SK-N-SH treated with all-trans-retinoic acid at 6 μM for 48 hours (cell line): ENCODE results near the gene FAM124A.

Source experiments
- ATAC-seq: fragments of 200-7000 bp; cut with Tn5 transposase; 3 replicates; pipeline ENCODE4 v1.9.1; 2020; ENCODE audit warnings: mild to moderate bottlenecking, moderate library complexity
- ARNTL ChIP-seq: fragments of 450-650 bp; formaldehyde crosslinking; IDR thresholded peaks from 2 replicates; pipeline ENCODE4 v1.5.0; 2020; ENCODE audit warnings: low read depth, mild to moderate bottlenecking, moderate library complexity, borderline replicate concordance
- BACH2 ChIP-seq: fragments of 250-450 bp; sonication (Bioruptor Pico); IDR thresholded peaks from 2 replicates; pipeline ENCODE4 v1.9.0; 2021; ENCODE audit warnings: mild to moderate bottlenecking, borderline replicate concordance
- CSRNP3 ChIP-seq: fragments of 250-450 bp; sonication (Bioruptor Pico); IDR thresholded peaks from 2 replicates; pipeline ENCODE4 v1.5.1; 2021; ENCODE audit warnings: mild to moderate bottlenecking, moderate library complexity
- ESRRG ChIP-seq: fragments of 250-450 bp; sonication (Bioruptor Pico); IDR thresholded peaks from 2 replicates; pipeline ENCODE4 v1.6.1; 2021; ENCODE audit warnings: mild to moderate bottlenecking
- GLIS3 ChIP-seq: fragments of 250-450 bp; sonication (Bioruptor Pico); IDR thresholded peaks from 2 replicates; pipeline ENCODE4 v1.5.0; 2020; ENCODE audit warnings: mild to moderate bottlenecking, moderate library complexity
- ISL1 ChIP-seq: fragments of 250-450 bp; sonication (Bioruptor Pico); IDR thresholded peaks from 2 replicates; pipeline ENCODE4 v2.1.2; 2022; ENCODE audit warnings: mild to moderate bottlenecking, moderate library complexity
- OSR1 ChIP-seq: fragments of 250-450 bp; sonication (Bioruptor Pico); IDR thresholded peaks from 2 replicates; pipeline ENCODE4 v1.8.0; 2022; ENCODE audit warnings: moderate library complexity, mild to moderate bottlenecking, inconsistent platforms
- PPARA ChIP-seq: fragments of 250-450 bp; sonication (Bioruptor Pico); IDR thresholded peaks from 2 replicates; pipeline ENCODE4 v1.5.0; 2020; ENCODE audit warnings: mild to moderate bottlenecking, borderline replicate concordance
- RARB ChIP-seq: fragments of 250-450 bp; sonication (Bioruptor Pico); IDR thresholded peaks from 2 replicates; pipeline ENCODE4 v1.8.0; 2021; ENCODE audit warnings: mild to moderate bottlenecking, moderate library complexity
- SNAI2 ChIP-seq: fragments of 250-450 bp; sonication (Bioruptor Pico); IDR thresholded peaks from 2 replicates; pipeline ENCODE4 v1.5.0; 2020; ENCODE audit warnings: mild to moderate bottlenecking, moderate library complexity
- TCF4 ChIP-seq: fragments of 250-450 bp; sonication (Bioruptor Pico); IDR thresholded peaks from 2 replicates; pipeline ENCODE4 v1.8.0; 2021; ENCODE audit warnings: mild to moderate bottlenecking, moderate library complexity, borderline replicate concordance
- TOX ChIP-seq: fragments of 250-450 bp; sonication (Bioruptor Pico); IDR thresholded peaks from 2 replicates; pipeline ENCODE4 v1.8.0; 2021; ENCODE audit warnings: mild to moderate bottlenecking, moderate library complexity, borderline replicate concordance
- TSHZ2 ChIP-seq: fragments of 250-450 bp; sonication (Bioruptor Pico); IDR thresholded peaks from 2 replicates; pipeline ENCODE4 v1.5.0; 2020; ENCODE audit warnings: mild to moderate bottlenecking, moderate library complexity
- ZC3H10 ChIP-seq: fragments of 250-450 bp; sonication (Bioruptor Pico); IDR thresholded peaks from 2 replicates; pipeline ENCODE4 v1.5.1; 2021; ENCODE audit warnings: mild to moderate bottlenecking, moderate library complexity
- ZFP30 ChIP-seq: fragments of 450-650 bp; formaldehyde crosslinking; IDR thresholded peaks from 2 replicates; pipeline ENCODE4 v1.5.0; 2022; ENCODE audit warnings: mild to moderate bottlenecking, moderate library complexity
- ZNF565 ChIP-seq: fragments of 450-650 bp; formaldehyde crosslinking; conservative IDR thresholded peaks from 2 replicates; pipeline ENCODE4 v1.5.0; 2020; ENCODE audit warnings: low read depth, mild to moderate bottlenecking, moderate library complexity
- ZNF70 ChIP-seq: fragments of 450-650 bp; formaldehyde crosslinking; IDR thresholded peaks from 2 replicates; pipeline ENCODE4 v1.5.0; 2020; ENCODE audit warnings: mild to moderate bottlenecking, moderate library complexity
- ZNF8 ChIP-seq: fragments of 450-650 bp; formaldehyde crosslinking; IDR thresholded peaks from 2 replicates; pipeline ENCODE4 v1.5.0; 2020; ENCODE audit warnings: mild to moderate bottlenecking, moderate library complexity
- TF ChIP-seq, protein P1 (sequence below): fragments of 250-450 bp; sonication (Bioruptor Pico); IDR thresholded peaks from 2 replicates; pipeline ENCODE4 v1.8.0; 2021; ENCODE audit warnings: low read depth, mild to moderate bottlenecking, moderate library complexity, borderline replicate concordance
- TF ChIP-seq, protein P2 (sequence below): fragments of 250-450 bp; sonication (Bioruptor Pico); IDR thresholded peaks from 2 replicates; pipeline ENCODE4 v1.8.0; 2020; ENCODE audit warnings: mild to moderate bottlenecking, moderate library complexity, borderline replicate concordance
- TF ChIP-seq, protein P3 (sequence below): fragments of 250-450 bp; sonication (Bioruptor Pico); IDR thresholded peaks from 2 replicates; pipeline ENCODE4 v1.5.1; 2020; ENCODE audit warnings: low read depth, mild to moderate bottlenecking, moderate library complexity

FAM124A gene

GRCh38 chr13:51266642-51267041 lies 44.4 kb downstream of the FAM124A start:
- TF ChIP-seq ZNF8 (CRISPR knock-in tag), result no peak
- TF ChIP-seq ZFP30 (CRISPR knock-in tag), result no peak
- no peak for TF ChIP-seq CSRNP3
- TF ChIP-seq, all 23 proteins: peak for 0
- ATAC-seq, result no peak

DNA sequence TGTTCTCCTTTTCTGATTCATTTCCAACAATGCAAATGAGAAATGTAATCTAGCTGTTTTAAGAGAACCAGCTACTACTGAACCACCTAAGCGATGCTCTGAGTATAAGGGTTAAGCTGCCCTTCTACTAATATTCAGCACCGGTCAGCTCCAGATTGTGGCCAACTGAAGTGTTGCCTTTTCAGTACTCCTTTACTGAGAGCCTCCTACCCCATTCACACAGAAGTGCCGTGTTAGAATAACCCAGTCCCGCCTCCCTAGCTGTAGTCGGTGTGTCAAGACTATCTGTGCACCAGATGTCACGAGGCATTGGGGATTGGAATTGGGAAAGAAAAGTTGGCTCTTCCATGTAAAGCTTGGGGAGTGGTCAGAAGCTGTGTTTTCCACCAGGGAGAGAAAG lies 45.4 kb downstream of the FAM124A start:
- TF ChIP-seq ARNTL (CRISPR knock-in tag), result no peak
- TF ChIP-seq OSR1 (CRISPR knock-in tag), result no peak
- TF ChIP-seq ZNF70 (CRISPR knock-in tag), result no peak
- TF ChIP-seq CSRNP3, result no peak
- TF ChIP-seq ISL1 (CRISPR knock-in tag), result no peak
- no peak for TF ChIP-seq TOX (CRISPR knock-in tag)
- no peak for TF ChIP-seq ZC3H10 (CRISPR knock-in tag)
- no peak for TF ChIP-seq ZNF565 (CRISPR knock-in tag)
- TF ChIP-seq SNAI2 (CRISPR knock-in tag), result no peak
- TF ChIP-seq BACH2 (CRISPR knock-in tag), result no peak
- TF ChIP-seq, protein P1, sequence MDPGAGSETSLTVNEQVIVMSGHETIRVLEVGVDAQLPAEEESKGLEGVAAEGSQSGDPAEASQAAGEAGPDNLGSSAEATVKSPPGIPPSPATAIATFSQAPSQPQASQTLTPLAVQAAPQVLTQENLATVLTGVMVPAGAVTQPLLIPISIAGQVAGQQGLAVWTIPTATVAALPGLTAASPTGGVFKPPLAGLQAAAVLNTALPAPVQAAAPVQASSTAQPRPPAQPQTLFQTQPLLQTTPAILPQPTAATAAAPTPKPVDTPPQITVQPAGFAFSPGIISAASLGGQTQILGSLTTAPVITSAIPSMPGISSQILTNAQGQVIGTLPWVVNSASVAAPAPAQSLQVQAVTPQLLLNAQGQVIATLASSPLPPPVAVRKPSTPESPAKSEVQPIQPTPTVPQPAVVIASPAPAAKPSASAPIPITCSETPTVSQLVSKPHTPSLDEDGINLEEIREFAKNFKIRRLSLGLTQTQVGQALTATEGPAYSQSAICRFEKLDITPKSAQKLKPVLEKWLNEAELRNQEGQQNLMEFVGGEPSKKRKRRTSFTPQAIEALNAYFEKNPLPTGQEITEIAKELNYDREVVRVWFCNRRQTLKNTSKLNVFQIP (CRISPR knock-in tag), result no peak
- no peak for TF ChIP-seq ZFP30 (CRISPR knock-in tag)
- TF ChIP-seq, protein P2, sequence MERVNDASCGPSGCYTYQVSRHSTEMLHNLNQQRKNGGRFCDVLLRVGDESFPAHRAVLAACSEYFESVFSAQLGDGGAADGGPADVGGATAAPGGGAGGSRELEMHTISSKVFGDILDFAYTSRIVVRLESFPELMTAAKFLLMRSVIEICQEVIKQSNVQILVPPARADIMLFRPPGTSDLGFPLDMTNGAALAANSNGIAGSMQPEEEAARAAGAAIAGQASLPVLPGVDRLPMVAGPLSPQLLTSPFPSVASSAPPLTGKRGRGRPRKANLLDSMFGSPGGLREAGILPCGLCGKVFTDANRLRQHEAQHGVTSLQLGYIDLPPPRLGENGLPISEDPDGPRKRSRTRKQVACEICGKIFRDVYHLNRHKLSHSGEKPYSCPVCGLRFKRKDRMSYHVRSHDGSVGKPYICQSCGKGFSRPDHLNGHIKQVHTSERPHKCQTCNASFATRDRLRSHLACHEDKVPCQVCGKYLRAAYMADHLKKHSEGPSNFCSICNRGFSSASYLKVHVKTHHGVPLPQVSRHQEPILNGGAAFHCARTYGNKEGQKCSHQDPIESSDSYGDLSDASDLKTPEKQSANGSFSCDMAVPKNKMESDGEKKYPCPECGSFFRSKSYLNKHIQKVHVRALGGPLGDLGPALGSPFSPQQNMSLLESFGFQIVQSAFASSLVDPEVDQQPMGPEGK (CRISPR knock-in tag), result no peak
- no peak for TF ChIP-seq GLIS3
- TF ChIP-seq TCF4 (CRISPR knock-in tag), result no peak
- TF ChIP-seq PPARA (CRISPR knock-in tag), result no peak
- no peak for TF ChIP-seq RARB (CRISPR knock-in tag)
- TF ChIP-seq, protein P3, sequence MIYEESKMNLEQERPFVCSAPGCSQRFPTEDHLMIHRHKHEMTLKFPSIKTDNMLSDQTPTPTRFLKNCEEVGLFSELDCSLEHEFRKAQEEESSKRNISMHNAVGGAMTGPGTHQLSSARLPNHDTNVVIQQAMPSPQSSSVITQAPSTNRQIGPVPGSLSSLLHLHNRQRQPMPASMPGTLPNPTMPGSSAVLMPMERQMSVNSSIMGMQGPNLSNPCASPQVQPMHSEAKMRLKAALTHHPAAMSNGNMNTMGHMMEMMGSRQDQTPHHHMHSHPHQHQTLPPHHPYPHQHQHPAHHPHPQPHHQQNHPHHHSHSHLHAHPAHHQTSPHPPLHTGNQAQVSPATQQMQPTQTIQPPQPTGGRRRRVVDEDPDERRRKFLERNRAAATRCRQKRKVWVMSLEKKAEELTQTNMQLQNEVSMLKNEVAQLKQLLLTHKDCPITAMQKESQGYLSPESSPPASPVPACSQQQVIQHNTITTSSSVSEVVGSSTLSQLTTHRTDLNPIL, result no peak
- ATAC-seq, result peak; percentile 23; the same call in 1 of the 3 replicates

- ATAC-seq, result peak; percentile 70
- TF ChIP-seq TSHZ2 (CRISPR knock-in tag) (no peak), ARNTL (CRISPR knock-in tag) (no peak), OSR1 (CRISPR knock-in tag) (no peak), ZNF8 (CRISPR knock-in tag) (no peak), ZNF70 (CRISPR knock-in tag) (no peak), ZNF565 (CRISPR knock-in tag) (no peak), RARB (CRISPR knock-in tag) (no peak), BACH2 (CRISPR knock-in tag) (no peak), ISL1 (CRISPR knock-in tag) (peak; percentile 77), TOX (CRISPR knock-in tag) (no peak), GLIS3 (no peak), ZC3H10 (CRISPR knock-in tag) (no peak), TCF4 (CRISPR knock-in tag) (no peak), ZFP30 (CRISPR knock-in tag) (no peak), ESRRG (CRISPR knock-in tag) (no peak)
- TF ChIP-seq, protein P2 (CRISPR knock-in tag), result peak; percentile 72; the same call in 1 of the 2 replicates
These were observed 46.8 kb downstream of the FAM124A start for GRCh38 chr13:51269039-51269438.
